Heart right ventricle (tissue), 16 donors: ENCODE measurements around the gene COMT. TPM values are rescaled to one million over a fixed set of nuclear protein-coding genes. Genes with fewer than 3 reads are reported as not detected.

Experiments
- ATAC-seq, 8 donors: fragments of 200-7000 bp; cut with Tn5 transposase; one replicate each; pipeline ENCODE4 v1.9.1; 2020; ENCODE audit warnings: mild to moderate bottlenecking in 8 of 8, moderate library complexity in 8 of 8, moderate number of reproducible peaks in 1 of 8
- DNase-seq, 2 donors: peaks; one replicate each; pipeline ENCODE4 v3.0.0-alpha.2; 2020
- H3K27ac ChIP-seq, 10 donors: fragments of 200-600 bp; sonication (generic) in 2 of 10; one replicate each; pipeline versions ENCODE4 v1.5.0 to v1.8.0; 2020 to 2022; ENCODE audit warnings: mild to moderate bottlenecking in 3 of 10
- H3K27me3 ChIP-seq, 7 donors: fragments of 200-600 bp; one replicate each; pipeline ENCODE4 v1.8.0; 2021 to 2022; ENCODE audit warnings: mild to moderate bottlenecking in 2 of 7
- H3K36me3 ChIP-seq, 9 donors: fragments of 200-600 bp; sonication (generic) in 1 of 9; one replicate each; pipeline versions ENCODE4 v1.5.0 to v1.8.0; 2020 to 2022; ENCODE audit warnings: mild to moderate bottlenecking in 2 of 9
- H3K4me1 ChIP-seq, 9 donors: fragments of 200-600 bp; sonication (generic) in 1 of 9; one replicate each; pipeline versions ENCODE4 v1.5.0 to v1.8.0; 2020 to 2022; ENCODE audit warnings: mild to moderate bottlenecking in 4 of 9
- H3K4me3 ChIP-seq, 10 donors: fragments of 200-600 bp; sonication (generic) in 2 of 10; one replicate each; pipeline versions ENCODE4 v1.5.0 to v1.8.0; 2020 to 2022; ENCODE audit warnings: mild to moderate bottlenecking in 7 of 10, moderate library complexity in 2 of 10
- H3K9me3 ChIP-seq, 11 donors: fragments of 200-600 bp in 10 of 11; sonication (generic) in 2 of 11; one replicate each; pipeline versions ENCODE4 v1.5.0 to v1.8.0; 2013 to 2022; ENCODE audit warnings: mild to moderate bottlenecking in 2 of 11, control low read depth in 1 of 11, moderate library complexity in 1 of 11
- WGBS, 2 donors: extraction: QIAGEN DNeasy Blood & Tissue Kit; methylation state at CpG; one replicate each; pipeline ENCODE4 v1.1.7; 2013; ENCODE audit warnings: inconsistent platforms in 1 of 2; 5-methylcytosine and 5-hydroxymethylcytosine counted together
- intact Hi-C, 10 donors: fragments of 100-400 bp; cut with DNase I; formaldehyde crosslinking; loops; one replicate each; pipeline versions ENCODE4 v1.11.1 to v1.14.2; 2022
- polyA plus RNA-seq, 2 donors: library from polyadenylated mRNA; stranded (reverse); fragments of 200-250 nt; gene quantifications; one replicate each; pipeline ENCODE4 v1.2.3, GENCODE V29; 2013
- total RNA-seq, 10 donors: library from RNA; stranded (reverse); fragmentation: NEBNext Ultra II Directional in 3 of 10; extraction: Animal tissue kit (Norgen Biotek cat#: 25700) in 3 of 10; gene quantifications; one replicate each; pipeline versions ENCODE4 v1.2.1 to v1.2.4, GENCODE V29; 2021 to 2023
- TF ChIP-seq, protein P1 (sequence below), 9 donors: fragments of 200-600 bp; sonication (generic) in 2 of 9; IDR thresholded peaks; one replicate each; pipeline versions ENCODE4 v1.5.0 to v1.8.0; 2021 to 2022; ENCODE audit warnings: antibody characterized with exemption in 9 of 9, mild to moderate bottlenecking in 5 of 9, moderate library complexity in 1 of 9
- donor health status: Arrhythmogenic right ventricular cardiomyopathy.
- donor health status: ischemic (EF 13 %, LVEDD 7.1; RV severe dilation, severe dysfunction).
- donor health status: healthy with polysubstance abuse.
- donor health status: DM: no; HTN: yes; CAD: no.
- donor health status: DM: no; HTN: no; CAD: no.
- donor health status: ischemic (EF 25% LVEDD 6.9; RV normal size, moderate dysfunction).
- donor health status: ischemic (EF 25% LVEDD 5.7; RV mildly dilated, moderate dysfunction).
- donor health status: healthy.
- donor health status: DM: yes; HTN: yes; CAD: no.
- donor health status: Ischemic cardiomyopathy.
- donor health status: ischemic (EF 35%, LVEDD 5.7; RV mildly dilated, moderate dysfunction).
- donor health status: nonischemic (EF 11% LVEDD 7.7; RV severe dilation, severe dysfunction).
- donor health status: DM: yes; HTN: yes; CAD: no.
- donor health status: PGD.
- donor health status: ischemic (EF 29% LVEDD 5.4; RV normal size, mild dysfunction).
- donor health status: nonischemic (EF 23%, LVEDD 6.1; RV moderate dilation, normal function).

The COMT gene
- total and polyA plus RNA-seq, 12 donors = 42.9 to 273 (median 101) TPM

GRCh38 chr22:19992481-19992911, 50.9 kb downstream of the COMT start:
- H3K36me3 ChIP-seq = no peaks in the 10 kb centered on the region
- ATAC-seq (no peak), DNase-seq (peak in 1 of 2 donors; percentile 3)
- TF ChIP-seq, protein P1, sequence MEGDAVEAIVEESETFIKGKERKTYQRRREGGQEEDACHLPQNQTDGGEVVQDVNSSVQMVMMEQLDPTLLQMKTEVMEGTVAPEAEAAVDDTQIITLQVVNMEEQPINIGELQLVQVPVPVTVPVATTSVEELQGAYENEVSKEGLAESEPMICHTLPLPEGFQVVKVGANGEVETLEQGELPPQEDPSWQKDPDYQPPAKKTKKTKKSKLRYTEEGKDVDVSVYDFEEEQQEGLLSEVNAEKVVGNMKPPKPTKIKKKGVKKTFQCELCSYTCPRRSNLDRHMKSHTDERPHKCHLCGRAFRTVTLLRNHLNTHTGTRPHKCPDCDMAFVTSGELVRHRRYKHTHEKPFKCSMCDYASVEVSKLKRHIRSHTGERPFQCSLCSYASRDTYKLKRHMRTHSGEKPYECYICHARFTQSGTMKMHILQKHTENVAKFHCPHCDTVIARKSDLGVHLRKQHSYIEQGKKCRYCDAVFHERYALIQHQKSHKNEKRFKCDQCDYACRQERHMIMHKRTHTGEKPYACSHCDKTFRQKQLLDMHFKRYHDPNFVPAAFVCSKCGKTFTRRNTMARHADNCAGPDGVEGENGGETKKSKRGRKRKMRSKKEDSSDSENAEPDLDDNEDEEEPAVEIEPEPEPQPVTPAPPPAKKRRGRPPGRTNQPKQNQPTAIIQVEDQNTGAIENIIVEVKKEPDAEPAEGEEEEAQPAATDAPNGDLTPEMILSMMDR (IDR thresholded peaks at IDR 0.05) = no peak
- no peaks in the 10 kb centered on the region for H3K9me3 ChIP-seq
- 90 to 91% methylated on average over 7 of the region's 7 CpGs for WGBS, 2 donors
- peak overlapping the region in 3 of 10 donors; percentile 11 to 30 (median 16) for H3K27ac ChIP-seq
- no peak overlapping the region for H3K4me3 ChIP-seq
- H3K4me1 ChIP-seq = peaks cover 4 to 56% (median 25%) of the 10 kb centered on the region in 9 donors
- no peaks in the 10 kb centered on the region for H3K27me3 ChIP-seq
- intact Hi-C loops = no loop called here

DNA sequence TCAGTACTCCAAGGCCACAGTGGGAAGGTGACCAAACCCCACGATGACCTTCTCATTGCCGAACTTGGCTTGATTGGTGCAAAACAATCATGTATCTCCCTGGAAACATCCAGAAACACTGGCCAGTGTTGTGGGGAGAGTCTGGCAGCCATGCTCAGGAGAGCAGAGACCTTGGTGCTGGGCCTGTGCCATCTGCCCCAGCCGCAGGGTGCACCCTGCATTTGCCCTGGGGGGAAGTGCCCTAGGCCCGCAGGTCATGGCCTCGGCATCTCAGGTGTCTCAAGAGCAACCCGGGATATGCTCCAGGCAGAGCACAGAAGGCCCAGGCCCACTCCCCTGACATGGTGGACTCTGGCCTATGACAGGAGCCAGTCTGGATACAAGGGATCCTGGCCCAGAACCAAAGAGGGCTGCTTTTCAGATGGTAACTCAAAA, 51.4 kb downstream of the COMT start:
- Histone ChIP-seq H3K36me3 (no peaks in the 10 kb centered on the region), H3K27ac (peak overlapping the region in 3 of 10 donors; percentile 11 to 30 (median 16)), H3K27me3 (no peaks in the 10 kb centered on the region), H3K9me3 (no peaks in the 10 kb centered on the region), H3K4me3 (no peak overlapping the region), H3K4me1 (peaks cover 4 to 53% (median 25%) of the 10 kb centered on the region in 9 donors)
- TF ChIP-seq, protein P1 (IDR thresholded peaks at IDR 0.05) = no peak
- no peak for ATAC-seq
- peak in 1 of 2 donors; percentile 35 for DNase-seq
- intact Hi-C loops = no loop called here
- 64 to 66% methylated on average over 6 of the region's 6 CpGs for WGBS, 2 donors

DNA sequence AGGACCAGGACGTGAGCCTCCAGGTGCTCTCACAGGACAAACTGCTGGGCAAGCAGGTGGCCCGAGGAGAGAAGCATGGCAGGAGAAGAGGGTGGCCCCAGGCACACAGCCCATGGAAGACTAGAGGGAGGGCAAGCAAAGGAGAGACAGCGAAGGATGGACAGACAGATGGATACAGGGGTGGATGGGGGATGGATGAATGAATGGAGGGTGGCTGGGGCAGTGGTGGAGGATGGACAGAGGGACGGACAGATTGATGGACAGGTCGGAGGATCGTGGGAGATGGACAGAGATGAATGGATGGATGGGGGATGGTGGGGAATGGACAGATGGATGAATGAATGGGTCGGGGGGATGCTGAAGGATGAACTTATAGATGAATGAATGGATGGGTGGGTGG, 52.4 kb downstream of the COMT start:
- Histone ChIP-seq H3K9me3 (no peaks in the 10 kb centered on the region), H3K4me1 (peaks cover 13 to 53% (median 35%) of the 10 kb centered on the region in 9 donors), H3K4me3 (no peak overlapping the region), H3K36me3 (no peaks in the 10 kb centered on the region), H3K27me3 (no peaks in the 10 kb centered on the region), H3K27ac (no peak overlapping the region)
- 93 to 96% methylated on average over 7 of the region's 7 CpGs for WGBS, 2 donors
- TF ChIP-seq, protein P1 (IDR thresholded peaks at IDR 0.05) = no peak
- intact Hi-C loops = no loop called here
- DNase-seq = peak in 1 of 2 donors; percentile 0
- ATAC-seq = no peak

DNA sequence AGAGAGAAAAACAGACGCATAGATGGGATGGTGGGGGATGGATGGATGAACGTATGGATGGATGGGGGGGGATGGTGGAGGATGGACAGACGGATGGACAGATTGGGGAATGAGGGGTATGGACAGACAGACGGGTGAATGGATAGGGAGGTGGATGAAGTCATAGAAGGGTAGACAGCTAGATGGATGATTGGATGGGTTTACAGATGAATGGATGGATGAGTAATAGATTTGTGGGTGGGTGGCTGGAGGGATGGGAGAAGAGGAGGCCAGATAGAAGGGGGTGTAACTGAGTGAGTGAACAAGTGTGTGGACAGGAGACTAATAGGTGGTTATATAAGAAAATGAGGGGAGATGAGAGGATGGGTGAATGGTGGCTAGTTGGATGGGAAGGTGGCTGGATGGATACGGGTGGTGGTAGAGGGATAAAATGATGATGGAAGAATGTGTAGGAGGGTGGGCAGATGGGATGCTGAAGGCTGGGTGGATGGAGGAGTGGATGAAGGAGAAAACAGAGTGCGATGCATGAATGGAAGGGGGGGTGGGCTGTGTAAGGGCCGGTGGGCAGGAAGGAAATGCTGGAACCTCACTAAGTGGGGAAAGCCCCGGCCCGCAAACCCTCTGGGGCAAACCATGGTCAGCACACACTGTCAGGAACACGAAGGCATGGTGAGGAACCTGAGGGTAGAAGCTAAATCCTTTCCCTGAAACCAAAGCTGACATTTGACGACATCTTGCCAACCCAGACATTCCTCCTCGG, 53.5 kb downstream of the COMT start:
- Histone ChIP-seq H3K27ac (peak overlapping the region in 2 of 10 donors; percentile 8 to 27), H3K4me1 (peaks cover 21 to 61% (median 46%) of the 10 kb centered on the region in 9 donors), H3K27me3 (no peaks in the 10 kb centered on the region), H3K4me3 (no peak overlapping the region), H3K36me3 (no peaks in the 10 kb centered on the region), H3K9me3 (no peaks in the 10 kb centered on the region)
- intact Hi-C loops = no loop called here
- TF ChIP-seq, protein P1 (IDR thresholded peaks at IDR 0.05) = no peak
- no peak for DNase-seq
- 81 to 82% methylated on average over 12 of the region's 12 CpGs for WGBS, 2 donors
- no peak for ATAC-seq
